Kidney (tissue), 14 donors: Measurements from ENCODE around the gene HTR2B. TPM values are rescaled to one million over a fixed set of nuclear protein-coding genes. Genes with fewer than 3 reads are reported as not detected.

Experiments used
- DNase-seq, 5 donors: peaks; one replicate each; pipeline ENCODE4 v3.0.0-alpha.2; 2013 to 2020
- FAIRE-seq: peaks from 2 replicates; lab custom pipeline; 2012; peaks lifted over from hg19 to GRCh38; lab: Jason Lieb, UNC
- H3K27ac ChIP-seq, 2 donors: one replicate each; pipeline ENCODE4 v1.7.0; 2013; ENCODE audit warnings: low read depth in 2 of 2, low read length in 2 of 2, inconsistent platforms in 1 of 2
- H3K27me3 ChIP-seq: one replicate; pipeline ENCODE4 v1.7.1; 2013; ENCODE audit warnings: low read length, inconsistent platforms; ENCODE audit not compliant: control insufficient read depth, insufficient read depth
- H3K36me3 ChIP-seq, 3 donors: one replicate each; pipeline versions ENCODE4 v1.7.0 to v1.7.1; 2013; ENCODE audit warnings: low read length in 3 of 3, control low read depth in 1 of 3, inconsistent platforms in 1 of 3; ENCODE audit not compliant: insufficient read depth in 3 of 3, control insufficient read depth in 2 of 3
- H3K4me1 ChIP-seq, 3 donors: one replicate each; pipeline versions ENCODE4 v1.7.0 to v1.7.1; 2013; ENCODE audit warnings: low read length in 3 of 3, inconsistent platforms in 1 of 3, low read depth in 1 of 3; ENCODE audit not compliant: control insufficient read depth in 2 of 3, insufficient read depth in 2 of 3
- H3K4me3 ChIP-seq, 3 donors: one replicate each; pipeline versions ENCODE4 v1.7.0 to v1.8.1; 2013; ENCODE audit warnings: low read length in 3 of 3, control low read depth in 1 of 3, inconsistent platforms in 1 of 3
- H3K9ac ChIP-seq, 3 donors: one replicate each; pipeline versions ENCODE4 v1.7.0 to v1.7.1; 2013; ENCODE audit warnings: low read length in 3 of 3, control low read depth in 1 of 3, inconsistent platforms in 1 of 3
- H3K9me3 ChIP-seq, 3 donors: one replicate each; pipeline versions ENCODE4 v1.7.0 to v1.7.1; 2013; ENCODE audit warnings: low read length in 3 of 3, control low read depth in 1 of 3, inconsistent platforms in 1 of 3; ENCODE audit not compliant: control insufficient read depth in 2 of 3, insufficient read depth in 1 of 3
- intact Hi-C: fragments of 100-400 bp; cut with DNase I; formaldehyde crosslinking; loops from one replicate; pipeline ENCODE4 v1.11.1; 2022
- polyA plus RNA-seq: library from polyadenylated mRNA; stranded (reverse); fragments of 350-450 nt; fragmentation: Illumina TruSeq; extraction: RNeasy Lipid Tissue Mini Kit (QIAGEN cat#74804); gene quantifications from one replicate; pipeline ENCODE4 v1.2.3, GENCODE V29; 2014; ENCODE audit warnings: low read depth, low replicate concordance; ENCODE audit not compliant: insufficient read depth
- total RNA-seq: library from RNA; stranded (reverse); fragmentation: NEBNext Ultra II Directional; extraction: Animal tissue kit (Norgen Biotek cat#: 25700); gene quantifications from one replicate; pipeline ENCODE4 v1.2.1, GENCODE V29; 2021
- TF ChIP-seq, protein P1 (sequence below): IDR thresholded peaks from 3 replicates; pipeline ENCODE4 v1.5.1; 2012; ENCODE audit warnings: mild to moderate bottlenecking, moderate library complexity, borderline replicate concordance; ENCODE audit not compliant: insufficient read depth; ENCODE audit errors: extremely low read depth
- donor health status: control.
- donor health status: control.
- donor health status: control.
- donor health status: control.
- donor health status: control.
- donor health status: DM: yes; HTN: yes; CAD: no.
- donor health status: Normal renal cell carcinoma (clear cell type).

HTR2B gene
- total and polyA plus RNA-seq, 2 donors from 2014 or later, result 2.0 to 3.0 TPM

GRCh38 chr2:231161877-231162329 lies 37.1 kb upstream of the HTR2B start:
- DNase-seq (peak in 2 of 5 donors; percentile 79 to 84), FAIRE-seq (peak; percentile 61)
- Histone ChIP-seq H3K9me3 (no peaks in the 10 kb centered on the region), H3K36me3 (peaks cover 4 to 12% (median 10%) of the 10 kb centered on the region in 3 donors), H3K4me3 (peak overlapping the region in 1 of 3 donors; percentile 7), H3K27ac (no peak overlapping the region), H3K4me1 (peaks cover 0 to 2% (median 0%) of the 10 kb centered on the region in 3 donors), H3K27me3 (no peaks in the 10 kb centered on the region), H3K9ac (no peak overlapping the region)
- intact Hi-C loops, result no loop called here
- TF ChIP-seq, protein P1, sequence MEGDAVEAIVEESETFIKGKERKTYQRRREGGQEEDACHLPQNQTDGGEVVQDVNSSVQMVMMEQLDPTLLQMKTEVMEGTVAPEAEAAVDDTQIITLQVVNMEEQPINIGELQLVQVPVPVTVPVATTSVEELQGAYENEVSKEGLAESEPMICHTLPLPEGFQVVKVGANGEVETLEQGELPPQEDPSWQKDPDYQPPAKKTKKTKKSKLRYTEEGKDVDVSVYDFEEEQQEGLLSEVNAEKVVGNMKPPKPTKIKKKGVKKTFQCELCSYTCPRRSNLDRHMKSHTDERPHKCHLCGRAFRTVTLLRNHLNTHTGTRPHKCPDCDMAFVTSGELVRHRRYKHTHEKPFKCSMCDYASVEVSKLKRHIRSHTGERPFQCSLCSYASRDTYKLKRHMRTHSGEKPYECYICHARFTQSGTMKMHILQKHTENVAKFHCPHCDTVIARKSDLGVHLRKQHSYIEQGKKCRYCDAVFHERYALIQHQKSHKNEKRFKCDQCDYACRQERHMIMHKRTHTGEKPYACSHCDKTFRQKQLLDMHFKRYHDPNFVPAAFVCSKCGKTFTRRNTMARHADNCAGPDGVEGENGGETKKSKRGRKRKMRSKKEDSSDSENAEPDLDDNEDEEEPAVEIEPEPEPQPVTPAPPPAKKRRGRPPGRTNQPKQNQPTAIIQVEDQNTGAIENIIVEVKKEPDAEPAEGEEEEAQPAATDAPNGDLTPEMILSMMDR, result no peak

DNA sequence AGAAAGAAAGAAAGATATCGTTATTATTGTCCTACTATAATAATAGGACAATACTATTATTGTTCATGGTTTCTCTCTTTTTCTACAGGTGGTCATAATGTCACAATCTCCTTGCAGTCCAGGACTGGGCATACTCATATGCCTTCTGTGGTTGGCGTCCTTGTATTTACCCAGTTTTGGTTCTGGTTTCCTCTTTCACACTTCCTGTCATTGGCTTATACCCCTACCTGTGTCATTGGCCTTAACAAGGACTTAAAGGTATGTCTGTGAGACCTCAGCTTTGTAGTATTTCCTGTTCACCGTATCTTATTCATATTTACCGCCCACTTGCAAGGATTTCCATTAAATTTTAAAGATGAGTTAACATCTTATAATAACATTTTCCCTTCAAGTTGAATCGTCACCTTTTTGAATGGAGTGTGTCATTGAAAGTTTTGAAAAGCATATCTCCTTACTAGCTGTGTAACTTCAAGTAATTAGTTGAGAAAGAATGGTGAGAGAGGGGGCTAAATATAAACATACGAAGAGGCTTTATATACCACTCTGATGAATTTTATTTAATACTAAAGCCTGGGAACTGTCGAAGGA lies 36.5 kb upstream of the HTR2B start:
- Histone ChIP-seq H3K4me3 (no peak overlapping the region), H3K9me3 (no peaks in the 10 kb centered on the region), H3K27ac (no peak overlapping the region), H3K4me1 (peaks cover 0 to 2% (median 0%) of the 10 kb centered on the region in 3 donors), H3K27me3 (no peaks in the 10 kb centered on the region), H3K9ac (no peak overlapping the region), H3K36me3 (peaks cover 4 to 7% (median 5%) of the 10 kb centered on the region in 3 donors)
- no peak for FAIRE-seq
- no peak for DNase-seq
- intact Hi-C loops, result no loop called here
- TF ChIP-seq, protein P1, result no peak

DNA sequence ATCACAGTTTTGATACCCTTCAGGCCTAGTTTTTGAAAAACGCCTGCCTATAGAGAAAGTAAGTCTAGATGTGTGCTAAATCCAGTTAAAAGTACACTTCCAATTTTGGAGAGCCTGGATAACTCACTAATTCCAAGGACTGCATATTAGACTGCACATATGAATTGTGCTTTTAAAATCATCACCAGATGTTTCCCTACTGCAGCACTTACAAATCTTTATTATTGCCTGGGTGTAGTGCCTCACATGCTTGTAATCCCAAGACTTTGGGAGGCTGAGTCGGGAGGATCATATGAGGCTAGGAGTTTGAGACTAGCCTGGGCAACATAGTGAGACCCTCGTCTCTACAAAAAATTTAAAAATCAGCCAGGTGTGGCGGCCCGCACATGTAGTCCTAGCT lies 35.9 kb upstream of the HTR2B start:
- intact Hi-C loops, result no loop called here
- no peak overlapping the region for H3K27ac ChIP-seq
- peaks cover 0 to 2% (median 0%) of the 10 kb centered on the region in 3 donors for H3K4me1 ChIP-seq
- H3K27me3 ChIP-seq, result no peaks in the 10 kb centered on the region
- H3K9ac ChIP-seq, result no peak overlapping the region
- TF ChIP-seq, protein P1, result no peak
- peaks cover 0 to 4% (median 2%) of the 10 kb centered on the region in 3 donors for H3K36me3 ChIP-seq
- FAIRE-seq, result no peak
- no peak overlapping the region for H3K4me3 ChIP-seq
- no peaks in the 10 kb centered on the region for H3K9me3 ChIP-seq
- DNase-seq, result no peak

DNA sequence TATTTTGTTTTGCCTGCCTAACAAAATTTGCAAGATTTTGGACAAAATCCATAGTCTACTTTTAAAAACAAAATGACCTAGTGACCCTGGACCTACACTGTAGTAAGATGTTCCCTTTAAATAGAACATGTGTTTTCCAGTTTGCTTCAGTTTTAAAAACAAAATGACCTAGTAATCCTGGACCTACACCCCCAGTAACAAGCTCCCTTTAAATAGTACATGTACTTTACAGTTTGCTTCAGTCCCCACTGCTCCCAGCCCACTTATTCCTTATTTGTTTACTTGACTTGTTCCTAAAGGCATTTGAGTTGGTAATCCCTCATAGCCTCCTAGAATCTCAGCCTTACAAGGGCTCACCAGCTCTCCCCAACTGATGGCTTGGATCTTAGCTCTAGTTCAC lies 34.5 kb upstream of the HTR2B start:
- intact Hi-C loops, result no loop called here
- Histone ChIP-seq H3K36me3 (peaks cover 0 to 4% (median 0%) of the 10 kb centered on the region in 3 donors), H3K9me3 (no peaks in the 10 kb centered on the region), H3K4me1 (peaks cover 0 to 2% (median 0%) of the 10 kb centered on the region in 3 donors), H3K9ac (no peak overlapping the region), H3K4me3 (no peak overlapping the region), H3K27ac (peak overlapping the region in 1 of 2 donors; percentile 23), H3K27me3 (no peaks in the 10 kb centered on the region)
- DNase-seq, result no peak
- TF ChIP-seq, protein P1, result no peak
- FAIRE-seq, result no peak
